Ureter (tissue), 1 donor: ENCODE measurements around the gene ZNF850. TPM values are rescaled to one million over a fixed set of nuclear protein-coding genes. Genes with fewer than 3 reads are reported as not detected.
A peak's percentile ranks its signal among the peaks of the same experiment; 100 is the strongest.
"Not testable (repeated sequence)": the region's sequence is repeated elsewhere in the genome, so short reads cannot be mapped to it uniquely, and the experiment has no call there.

ENCODE experiments used
- DNase-seq: peaks from one replicate; pipeline ENCODE4 v3.0.0-alpha.2; 2020; ENCODE audit warnings: low spot score
- total RNA-seq: library from RNA; stranded (reverse); gene quantifications from one replicate; pipeline ENCODE4 v1.2.4, GENCODE V29; 2023
- donor health status: DM: yes; HTN: yes; CAD: no.

ZNF850 gene
- total RNA-seq: 2.8 TPM

GRCh38 chr19:36772311-36773222 is at the start of gene ZNF850:
Gene ZNF850 (minus strand): TSS chr19:36772807. CDS start chr19:36762606, 10,201 bp downstream.
- peak; percentile 96 for DNase-seq

GRCh38 chr19:36821758-36822157 is 49.2 kb upstream of the ZNF850 start:
- DNase-seq: no peak

- DNase-seq: no peak
Observed at GRCh38 chr19:36819130-36819630, 46.6 kb upstream of the ZNF850 start.

- no peak for DNase-seq
Observed at GRCh38 chr19:36807029-36807428, 34.4 kb upstream of the ZNF850 start.

GRCh38 chr19:36805364-36805763 is 32.8 kb upstream of the ZNF850 start:
- DNase-seq: no peak

- DNase-seq: no peak
Observed at GRCh38 chr19:36797786-36798108, 25.1 kb upstream of the ZNF850 start.

- no peak for DNase-seq
Observed at GRCh38 chr19:36796714-36796992, 24.0 kb upstream of the ZNF850 start.

- DNase-seq: not testable (repeated sequence)
Observed at GRCh38 chr19:36791420-36792141, 19.0 kb upstream of the ZNF850 start.

- no peak for DNase-seq
Observed at GRCh38 chr19:36775768-36776167, 3.2 kb upstream of the ZNF850 start.

- DNase-seq: no peak
Observed at GRCh38 chr19:36773223-36773579, 594 bp upstream of the ZNF850 start.

- DNase-seq: peak; percentile 69
Observed at GRCh38 chr19:36771261-36772231, 1.1 kb downstream of the ZNF850 start.

- no peak for DNase-seq
Observed at GRCh38 chr19:36750066-36750691, 22.4 kb downstream of the ZNF850 start.

GRCh38 chr19:36749613-36750012 is 23.0 kb downstream of the ZNF850 start:
- not testable (repeated sequence) for DNase-seq

GRCh38 chr19:36748431-36749275 is 24.0 kb downstream of the ZNF850 start:
- DNase-seq: no peak

GRCh38 chr19:36747750-36748149 is 24.9 kb downstream of the ZNF850 start:
- DNase-seq: no peak

- DNase-seq: no peak
Observed at GRCh38 chr19:36745870-36746269, 26.7 kb downstream of the ZNF850 start.

- not testable (repeated sequence) for DNase-seq
Observed at GRCh38 chr19:36736166-36736565, 36.4 kb downstream of the ZNF850 start.

GRCh38 chr19:36719687-36720556 is 52.7 kb downstream of the ZNF850 start:
- DNase-seq: no peak

- DNase-seq: no peak
Observed at GRCh38 chr19:36709423-36709822, 63.2 kb downstream of the ZNF850 start.
